HG03060 (cell line): ENCODE measurements around the gene PLEKHG4B.

Source experiments
- ATAC-seq: cut with Tn5 transposase; IDR thresholded peaks from one replicate; pipeline ENCODE4 v1.9.1; 2021; ENCODE audit warnings: low read depth, moderate number of reproducible peaks; ENCODE audit not compliant: unreplicated experiment

PLEKHG4B gene

GRCh38 chr5:126806-127205 lies 34.8 kb downstream of the PLEKHG4B start:
- no peak for ATAC-seq

GRCh38 chr5:127886-128285 lies 35.9 kb downstream of the PLEKHG4B start:
- ATAC-seq: no peak

GRCh38 chr5:128446-128845 lies 36.5 kb downstream of the PLEKHG4B start:
- ATAC-seq: no peak

GRCh38 chr5:129148-129547 lies 37.2 kb downstream of the PLEKHG4B start:
- ATAC-seq: no peak

GRCh38 chr5:129820-130219 lies 37.9 kb downstream of the PLEKHG4B start:
- ATAC-seq: no peak

- ATAC-seq: no peak
Measured at GRCh38 chr5:130601-131131, 38.7 kb downstream of the PLEKHG4B start.

GRCh38 chr5:136901-137300 lies 44.9 kb downstream of the PLEKHG4B start:
- ATAC-seq: no peak

- no peak for ATAC-seq
Measured at GRCh38 chr5:137741-138140, 45.8 kb downstream of the PLEKHG4B start.

GRCh38 chr5:138936-139335 lies 47.0 kb downstream of the PLEKHG4B start:
- ATAC-seq: no peak

- ATAC-seq: no peak
Measured at GRCh38 chr5:139579-140442, 47.8 kb downstream of the PLEKHG4B start.

- no peak for ATAC-seq
Measured at GRCh38 chr5:140443-140829, 48.5 kb downstream of the PLEKHG4B start.

GRCh38 chr5:141211-141610 lies 49.2 kb downstream of the PLEKHG4B start:
- no peak for ATAC-seq

- no peak for ATAC-seq
Measured at GRCh38 chr5:141761-142160, 49.8 kb downstream of the PLEKHG4B start.

- no peak for ATAC-seq
Measured at GRCh38 chr5:142246-142810, 50.4 kb downstream of the PLEKHG4B start.

- ATAC-seq: no peak
Measured at GRCh38 chr5:143041-143440, 51.1 kb downstream of the PLEKHG4B start.

- no peak for ATAC-seq
Measured at GRCh38 chr5:144941-145340, 53.0 kb downstream of the PLEKHG4B start.

- no peak for ATAC-seq
Measured at GRCh38 chr5:145585-146323, 53.8 kb downstream of the PLEKHG4B start.

- ATAC-seq: no peak
Measured at GRCh38 chr5:147751-148150, 55.8 kb downstream of the PLEKHG4B start.

GRCh38 chr5:149745-150485 lies 57.9 kb downstream of the PLEKHG4B start:
- no peak for ATAC-seq

GRCh38 chr5:150746-151145 lies 58.8 kb downstream of the PLEKHG4B start:
- no peak for ATAC-seq

GRCh38 chr5:152077-152476 lies 60.1 kb downstream of the PLEKHG4B start:
- no peak for ATAC-seq
